Kidney glomerular epithelial cell (primary cell): Measurements from ENCODE around the gene CITED4.
A peak's percentile ranks its signal among the peaks of the same experiment; 100 is the strongest.

Source experiments
- DNase-seq: peaks from one replicate; lab custom pipeline; 2025; lab: John Stamatoyannopoulos, UW

CITED4 gene

DNA sequence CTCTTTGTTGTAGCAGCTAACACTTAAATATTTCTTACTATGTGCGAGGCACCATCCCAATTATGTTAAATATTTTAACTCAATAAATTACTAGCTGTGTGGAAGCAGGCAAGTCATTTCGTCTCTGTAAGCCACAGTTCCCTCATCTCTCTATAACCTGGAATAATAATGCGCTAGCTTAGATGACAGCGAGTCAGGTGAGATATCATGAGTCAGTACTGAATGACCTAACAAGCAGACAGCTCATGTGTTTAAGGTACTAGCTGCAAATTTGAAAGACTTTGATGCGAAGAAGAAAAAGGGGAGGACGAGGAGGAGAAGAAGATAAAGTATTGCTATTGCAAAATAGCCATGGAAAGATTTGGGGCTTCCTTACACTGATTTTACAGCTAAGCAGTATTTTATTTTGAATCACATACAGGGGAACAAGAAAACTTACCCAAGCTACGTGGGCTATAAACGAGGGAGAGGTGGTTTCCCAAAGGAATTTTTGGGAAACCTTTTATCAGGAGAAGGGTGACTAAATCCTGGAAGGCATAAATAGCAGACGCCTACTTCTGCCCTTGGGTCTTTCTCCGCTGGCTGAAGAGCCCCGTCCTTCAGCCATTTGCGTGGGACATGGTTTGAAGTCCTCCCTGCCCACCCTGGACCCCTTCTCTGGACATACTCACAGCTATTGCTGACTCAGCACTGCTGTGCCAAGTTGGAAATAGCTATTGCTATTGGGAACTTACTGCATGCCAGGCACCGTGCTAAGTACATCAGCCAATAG lies 8.9 kb downstream of the CITED4 start:
- DNase-seq: no peak

DNA sequence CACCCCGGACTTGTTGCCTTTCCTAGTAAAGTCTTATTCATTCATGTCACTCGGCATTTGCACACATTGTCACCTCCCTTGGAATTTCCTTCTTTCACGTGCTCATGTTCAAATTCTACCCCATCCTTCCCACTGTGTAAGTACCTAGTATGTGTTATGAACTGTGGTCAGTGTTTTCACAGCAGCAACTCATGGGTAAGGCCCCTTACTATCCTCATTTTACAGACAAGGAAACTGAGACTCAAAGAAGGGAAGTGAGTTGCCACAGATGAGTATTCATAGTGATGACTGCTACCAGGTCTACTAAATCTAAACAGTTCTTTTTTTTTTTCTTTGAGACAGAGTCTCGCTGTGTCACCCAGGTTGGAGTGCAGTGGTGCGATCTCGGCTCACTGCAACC lies 10.5 kb downstream of the CITED4 start:
- no peak for DNase-seq

DNA sequence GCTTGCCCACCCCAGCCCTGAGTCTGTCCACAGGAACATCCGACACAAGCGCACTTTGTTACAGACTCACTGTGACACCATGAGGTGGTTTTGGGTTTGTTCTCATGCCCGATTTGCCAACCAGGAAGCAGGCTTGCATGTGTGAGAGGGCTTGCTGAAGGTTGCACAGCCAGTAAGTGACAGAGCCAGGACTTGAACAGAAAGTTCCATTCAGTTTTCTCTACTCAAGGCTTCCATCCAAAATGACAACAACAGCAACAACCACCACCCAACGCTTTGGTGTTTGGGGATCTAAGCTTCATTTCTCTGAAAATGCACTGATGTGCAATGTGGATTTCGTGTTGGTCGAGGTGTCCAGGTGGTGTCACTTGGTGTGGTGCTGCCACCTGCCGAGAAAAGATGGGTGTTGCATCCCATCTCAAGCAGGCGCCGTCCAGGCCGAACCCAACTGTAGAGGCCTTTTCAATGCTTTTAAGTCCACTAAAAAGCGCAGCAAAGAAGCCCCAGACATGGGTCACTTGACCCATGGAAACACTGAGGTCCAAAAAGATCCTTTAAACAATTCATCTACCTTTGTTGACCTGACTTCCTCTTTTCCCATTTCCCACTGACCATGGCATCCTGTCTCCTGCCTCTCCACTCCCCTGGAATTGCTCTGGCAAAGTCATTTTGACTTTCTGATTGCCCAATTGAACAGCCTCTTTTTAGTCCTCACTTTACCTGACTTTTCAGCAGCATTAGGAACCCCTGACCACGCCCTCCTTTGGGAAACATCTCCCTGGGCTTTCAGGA lies 12.2 kb downstream of the CITED4 start:
- peak; percentile 54 for DNase-seq

DNA sequence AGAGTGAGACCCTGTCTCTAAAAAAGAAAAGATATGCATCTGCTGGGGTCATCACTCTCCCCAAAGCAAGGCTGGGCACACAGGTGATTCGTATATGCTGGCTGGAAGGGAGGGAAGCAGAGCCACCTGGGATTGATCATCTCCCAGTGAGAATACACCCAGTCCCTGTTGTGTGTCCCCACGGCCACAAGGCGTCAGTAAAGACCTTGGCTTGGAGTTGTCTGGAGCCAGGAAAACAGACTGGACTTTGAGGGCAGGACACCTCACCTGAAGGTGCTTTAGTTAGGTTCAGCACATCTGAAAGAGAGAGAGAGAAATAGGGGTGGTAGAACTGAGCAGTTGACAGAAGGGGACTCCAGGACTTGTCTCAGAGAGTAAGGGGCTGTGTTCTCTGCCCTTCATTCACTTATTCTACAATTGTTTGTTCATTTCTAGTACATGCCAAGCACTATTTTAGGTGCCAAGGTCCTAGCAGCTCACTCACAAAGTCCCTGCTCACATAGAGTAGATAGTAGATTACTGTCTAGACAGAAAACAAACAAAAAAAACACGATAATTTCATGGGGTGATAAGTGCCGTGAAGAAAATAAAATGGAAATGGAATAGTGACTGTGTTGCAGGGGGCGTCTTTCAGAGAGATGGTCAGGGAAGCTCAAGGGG lies 13.5 kb downstream of the CITED4 start:
- DNase-seq: peak; percentile 70

DNA sequence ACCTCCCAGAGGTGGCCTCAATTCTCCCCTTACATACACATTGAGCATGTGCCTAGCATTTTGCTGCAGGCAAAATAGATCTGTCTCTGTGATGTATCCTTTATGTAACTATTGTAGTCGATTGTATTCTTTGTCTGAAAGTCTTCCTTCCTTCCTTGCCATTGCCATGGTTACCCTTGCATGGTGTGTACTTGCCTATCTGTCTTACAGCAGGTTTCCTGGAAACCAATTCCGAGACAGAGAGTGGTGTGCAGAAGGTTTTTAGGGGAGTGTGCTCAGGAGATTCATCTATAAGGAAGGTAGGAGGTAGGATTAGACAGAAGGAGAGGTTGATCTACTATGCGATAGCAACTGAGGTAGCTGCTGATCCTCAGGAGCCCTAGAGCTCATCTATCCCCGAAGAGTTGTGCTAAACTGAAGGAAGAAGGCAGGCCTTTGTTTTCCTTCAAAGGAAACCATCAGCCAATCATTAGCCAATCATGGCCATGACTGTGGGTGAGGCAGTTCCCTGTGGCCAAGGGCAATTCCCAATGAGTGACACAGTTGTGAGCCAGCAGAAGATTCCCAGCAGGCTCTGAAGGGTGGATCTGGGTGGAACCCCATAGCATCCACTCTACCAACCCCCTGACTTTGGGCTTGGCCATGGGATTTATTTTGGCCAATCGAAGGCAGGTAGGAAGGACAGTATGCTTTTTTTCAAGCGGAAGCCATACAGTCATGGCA lies 15.0 kb downstream of the CITED4 start:
- DNase-seq: no peak

DNA sequence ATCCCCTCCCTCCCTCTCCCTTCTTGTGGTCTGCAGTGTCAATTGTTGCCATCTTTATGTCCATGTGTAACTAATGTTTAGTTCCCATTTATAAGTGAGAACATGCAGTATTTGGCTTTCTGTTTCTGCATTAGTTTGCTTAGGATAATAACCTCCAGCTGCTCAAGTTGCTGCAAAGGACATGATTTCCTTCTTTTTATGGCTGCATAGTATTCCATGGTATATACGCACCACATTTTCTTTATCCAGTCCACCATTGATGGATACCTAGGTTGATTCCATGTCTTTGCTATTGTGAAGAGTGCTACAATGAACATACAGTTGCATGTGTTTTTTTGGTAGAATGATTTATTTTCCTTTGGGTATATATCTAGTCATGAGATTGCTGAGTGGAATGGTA lies 16.3 kb downstream of the CITED4 start:
- DNase-seq: no peak

DNA sequence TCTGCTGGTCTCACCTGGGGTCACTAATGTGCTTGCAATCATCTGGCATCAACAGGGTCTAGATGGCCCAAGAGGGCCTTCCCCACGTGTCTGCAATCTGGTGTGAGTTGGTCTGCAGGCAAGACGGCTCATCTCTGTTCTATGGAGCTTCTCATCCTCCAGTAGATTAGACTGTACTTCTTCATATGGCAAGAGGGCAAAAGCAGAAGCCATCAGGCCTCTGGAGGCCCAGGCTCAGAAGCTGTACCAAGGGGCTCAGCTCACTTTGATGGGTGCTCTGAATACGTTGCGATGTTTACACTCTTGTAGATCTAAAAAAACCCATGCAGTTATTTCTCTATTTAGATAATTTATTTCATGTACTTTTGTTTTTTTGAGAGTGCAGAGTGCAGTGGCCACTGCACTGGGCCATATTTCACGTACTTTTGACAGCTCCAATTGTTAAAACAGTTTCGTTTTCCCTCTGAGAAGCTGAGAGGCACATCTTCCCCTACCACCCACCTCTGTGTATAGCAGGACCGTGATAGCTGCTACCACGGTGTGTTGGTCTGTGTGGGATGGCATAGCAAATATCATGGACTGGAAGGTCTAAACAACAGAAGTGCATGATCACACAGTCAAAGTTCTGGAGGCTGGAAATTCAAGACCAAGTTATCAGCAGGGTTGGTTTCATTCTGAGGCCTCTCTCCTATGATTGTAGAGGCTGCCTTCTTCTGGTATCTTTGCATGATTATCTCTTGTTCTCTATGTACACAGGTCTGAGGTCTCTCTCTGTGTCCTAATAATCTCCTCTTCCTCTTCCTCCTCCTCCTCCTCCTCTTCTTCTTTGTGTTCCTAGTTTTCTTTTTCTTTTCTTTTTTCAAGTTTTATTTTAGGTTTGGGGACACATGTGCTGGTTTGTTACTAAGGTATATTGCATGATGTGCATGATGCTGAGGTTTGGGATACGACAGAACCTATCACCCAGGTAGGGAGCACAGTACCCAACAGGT lies 17.0 kb downstream of the CITED4 start:
- DNase-seq: no peak

DNA sequence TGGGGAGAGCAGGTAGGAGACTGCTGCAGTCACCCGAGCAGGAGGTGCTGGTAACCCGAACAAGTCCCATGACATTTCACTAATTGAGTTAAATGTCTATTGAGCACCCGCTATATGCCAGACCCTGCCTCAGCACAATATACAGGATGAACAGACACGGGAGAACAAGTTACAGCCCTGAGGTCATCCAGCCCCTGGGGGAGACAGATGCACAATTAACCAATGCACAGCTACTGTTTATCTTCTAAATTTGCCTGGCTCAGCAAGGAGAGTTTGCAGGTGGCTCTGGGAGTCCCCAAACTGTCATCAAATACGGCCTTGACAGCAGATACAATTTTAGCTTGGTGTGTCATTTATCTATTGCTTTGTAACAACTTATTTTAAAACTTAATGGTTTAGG lies 18.1 kb downstream of the CITED4 start:
- DNase-seq: no peak

DNA sequence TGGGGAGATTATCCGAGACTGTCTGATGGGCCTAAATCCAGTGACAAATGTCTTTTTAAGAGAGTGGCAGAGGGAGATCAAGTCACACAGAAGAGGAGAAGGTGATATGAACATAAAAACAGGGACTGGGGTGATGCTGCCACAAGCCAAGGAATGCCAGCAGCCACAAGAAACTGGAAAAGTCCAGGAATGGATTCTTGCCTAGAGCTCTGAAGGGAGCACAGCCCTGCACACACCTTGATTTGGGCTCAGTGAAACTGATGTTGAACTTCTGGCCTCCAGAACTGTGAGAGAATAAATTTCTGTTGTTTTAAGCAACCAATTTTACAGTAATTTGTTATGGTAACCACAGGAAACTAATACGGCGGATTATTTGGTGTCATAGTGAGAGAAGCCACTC lies 19.5 kb downstream of the CITED4 start:
- DNase-seq: no peak

DNA sequence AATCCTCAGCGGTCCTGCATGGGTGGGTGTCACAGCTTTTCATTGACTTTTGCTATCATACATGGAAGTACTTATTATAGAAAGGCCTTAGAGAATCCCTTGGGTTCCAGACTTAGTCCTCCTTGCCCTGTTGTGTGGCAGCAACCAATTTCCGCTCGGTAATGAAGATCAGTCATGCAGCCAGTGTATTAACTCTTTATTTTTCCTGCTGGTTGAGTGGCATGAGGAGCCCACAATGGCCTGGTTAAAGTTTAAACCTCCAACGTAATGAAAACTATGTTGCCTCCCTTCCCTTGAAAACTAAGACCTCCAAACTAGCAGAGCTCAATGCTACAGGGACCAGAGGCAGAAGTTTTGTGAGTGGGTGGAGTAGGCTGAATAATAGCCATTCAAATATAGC lies 20.0 kb downstream of the CITED4 start:
- peak; percentile 50 for DNase-seq

DNA sequence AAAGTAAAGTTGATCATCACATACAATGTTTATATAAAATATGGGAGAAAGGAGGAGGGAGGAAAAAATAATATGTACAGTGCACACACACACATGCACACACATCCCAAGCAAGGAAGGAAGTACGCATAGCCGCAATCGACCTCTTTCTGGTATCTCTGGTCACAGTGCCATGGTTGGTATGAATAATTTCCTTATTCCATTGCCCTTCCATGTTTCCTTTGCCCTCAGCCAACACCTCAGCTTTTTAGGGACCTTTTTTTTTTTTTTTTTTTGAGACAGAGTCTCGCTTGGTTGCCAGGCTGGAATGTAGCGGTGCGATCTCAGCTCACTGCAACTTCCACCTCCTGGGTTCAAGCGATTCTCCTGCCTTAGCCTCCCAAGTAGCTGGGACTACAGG lies 20.6 kb downstream of the CITED4 start:
- no peak for DNase-seq

DNA sequence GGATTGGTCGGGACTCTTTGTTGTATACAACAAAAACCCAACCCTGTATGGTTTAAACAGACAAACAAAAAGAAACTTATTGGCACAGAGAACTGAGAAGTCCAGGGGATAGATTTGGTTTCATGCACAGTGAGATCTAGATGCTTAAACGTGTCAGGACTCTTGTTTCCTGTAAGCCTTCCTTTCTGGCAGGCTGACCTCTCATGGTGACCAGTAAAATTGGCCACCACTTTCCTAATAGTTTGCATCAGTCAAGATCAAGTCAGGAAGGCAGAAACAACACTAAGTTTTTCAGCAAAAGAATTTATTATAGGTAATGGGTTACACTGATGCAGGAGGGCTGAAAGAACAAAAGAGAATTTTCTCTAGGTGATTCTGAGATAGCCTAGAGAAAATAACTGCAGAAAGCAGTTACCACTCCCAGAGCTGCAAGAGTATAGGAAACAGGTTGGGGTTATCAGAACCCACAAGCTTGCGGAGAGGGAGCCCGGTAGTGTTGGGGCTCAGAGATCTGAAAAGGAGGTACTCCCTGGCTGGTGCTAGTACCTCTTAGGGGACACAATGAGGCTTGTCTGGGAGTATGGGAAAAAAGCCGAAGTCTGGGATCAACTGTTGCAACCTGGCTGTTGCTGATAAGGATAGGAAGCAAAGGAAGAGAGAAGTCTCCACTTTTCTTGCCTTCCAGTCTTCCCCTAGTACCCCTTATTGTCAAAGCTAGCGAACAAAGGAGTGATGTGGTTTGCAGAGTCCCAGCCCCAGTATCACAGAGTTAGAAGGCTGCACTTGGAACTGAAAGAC lies 21.4 kb downstream of the CITED4 start:
- DNase-seq: no peak

DNA sequence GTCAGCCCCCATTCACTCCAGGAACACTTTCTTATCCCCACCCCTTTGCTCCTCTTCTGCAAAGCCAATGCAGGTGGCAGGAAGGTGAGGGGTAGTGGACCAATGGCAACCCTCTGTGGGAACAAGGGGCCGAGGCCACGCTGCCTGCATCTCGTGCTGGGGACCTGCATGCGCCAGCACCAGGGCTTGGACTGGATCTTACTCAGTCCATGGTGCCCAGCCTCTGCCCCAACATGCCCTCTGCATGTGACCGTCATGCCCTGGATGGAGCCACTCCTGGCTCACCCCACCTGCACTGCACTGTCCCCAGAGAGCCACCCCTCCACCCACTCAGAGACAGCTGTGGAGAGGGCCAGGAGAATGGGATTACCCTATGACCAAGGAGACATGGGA lies 22.2 kb downstream of the CITED4 start:
- DNase-seq: no peak

DNA sequence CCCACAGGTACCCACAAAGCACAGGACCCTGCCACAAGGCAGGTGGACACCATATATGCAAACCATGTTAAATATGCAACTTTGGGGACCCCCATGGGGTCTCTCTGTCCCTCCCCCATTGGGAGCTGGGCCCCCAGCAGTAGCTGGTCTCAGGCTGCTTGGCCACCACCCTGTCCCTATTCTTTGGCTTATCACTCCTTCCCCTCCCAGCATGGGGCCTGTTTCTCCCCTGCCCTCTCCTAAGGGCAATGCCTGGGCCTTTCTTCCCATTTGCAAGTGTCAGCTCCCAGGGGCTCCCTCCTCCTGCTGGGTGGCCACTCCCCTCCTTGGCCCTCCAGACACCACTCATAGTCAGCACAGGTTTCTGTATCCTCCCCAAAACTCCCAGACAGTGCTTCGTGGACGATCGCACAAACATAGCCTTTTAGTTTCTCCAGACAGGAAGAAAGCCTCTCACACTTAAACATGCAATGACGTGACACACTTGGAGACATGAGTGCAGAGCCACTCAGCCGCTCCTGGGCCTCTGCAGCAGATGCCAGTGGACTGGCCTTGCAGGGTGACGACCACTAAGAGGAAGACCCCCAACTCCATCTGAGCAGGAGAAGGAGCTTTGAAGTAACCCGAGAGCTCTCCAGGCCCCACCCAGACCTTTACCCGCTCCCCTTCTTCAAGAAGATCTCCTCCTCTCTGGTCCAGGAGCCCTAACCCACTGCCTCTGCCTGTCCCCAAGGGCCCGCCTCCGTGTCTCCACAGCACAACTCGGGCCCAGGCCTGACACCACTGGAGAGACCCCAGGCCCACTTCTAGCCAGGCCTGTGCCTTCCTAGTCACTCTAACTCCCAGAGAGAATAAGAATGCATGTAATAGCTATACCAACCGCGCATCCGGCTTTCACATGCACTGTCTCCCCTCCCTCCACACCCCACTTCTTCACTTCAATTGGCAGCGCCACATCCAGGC lies 22.9 kb downstream of the CITED4 start:
- no peak for DNase-seq

DNA sequence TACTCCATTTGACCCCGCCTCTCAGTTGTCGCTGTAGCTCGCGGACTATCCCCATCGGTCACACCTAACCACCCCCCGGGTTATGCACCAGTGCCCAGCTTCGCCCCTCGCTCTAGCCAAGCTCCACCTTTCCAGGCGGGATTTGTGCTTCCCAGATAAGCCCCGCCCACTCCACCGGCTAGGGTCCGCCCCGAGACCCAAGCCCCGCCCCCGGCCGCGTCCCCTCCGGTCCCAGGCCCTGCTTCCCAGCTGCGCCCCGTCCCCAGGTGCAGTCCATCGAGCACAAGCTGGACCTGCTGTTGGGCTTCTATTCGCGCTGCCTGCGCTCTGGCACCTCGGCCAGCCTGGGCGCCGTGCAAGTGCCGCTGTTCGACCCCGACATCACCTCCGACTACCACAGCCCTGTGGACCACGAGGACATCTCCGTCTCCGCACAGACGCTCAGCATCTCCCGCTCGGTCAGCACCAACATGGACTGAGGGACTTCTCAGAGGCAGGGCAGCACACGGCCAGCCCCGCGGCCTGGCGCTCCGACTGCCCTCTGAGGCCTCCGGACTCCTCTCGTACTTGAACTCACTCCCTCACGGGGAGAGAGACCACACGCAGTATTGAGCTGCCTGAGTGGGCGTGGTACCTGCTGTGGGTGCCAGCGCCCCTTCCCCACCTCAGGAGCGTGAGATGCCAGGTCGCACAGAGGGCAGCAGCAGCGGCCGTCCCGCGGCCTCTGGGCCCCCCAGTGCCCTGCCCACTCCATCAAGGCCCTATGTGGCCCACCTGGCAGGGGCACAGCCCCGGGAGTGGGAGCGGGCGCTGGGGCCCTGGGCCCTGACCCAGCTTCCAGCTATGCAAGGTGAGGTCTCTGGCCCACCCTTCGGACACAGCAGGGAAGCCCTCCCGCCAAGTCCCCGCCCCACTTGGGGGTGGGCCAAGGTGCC lies 23.9 kb downstream of the CITED4 start:
- DNase-seq: no peak

DNA sequence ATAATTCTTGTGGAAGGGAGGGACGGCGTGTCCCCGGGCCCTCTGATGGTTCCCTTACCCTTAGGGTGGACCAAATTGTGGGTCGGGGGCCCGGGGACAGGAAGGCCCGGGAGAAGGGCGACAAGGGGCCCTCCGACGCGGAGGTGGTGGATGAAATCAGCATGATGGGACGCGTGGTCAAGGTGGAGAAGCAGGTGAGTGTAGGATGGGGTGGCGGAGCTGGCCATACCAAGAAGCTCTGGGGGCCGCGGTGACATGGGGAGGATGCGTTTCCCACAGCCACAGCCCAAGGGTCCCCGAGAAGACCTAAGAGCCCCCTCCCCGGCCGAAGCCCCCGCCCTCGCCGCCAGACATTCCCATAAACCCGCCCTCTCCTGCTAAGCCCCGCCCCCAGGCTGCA lies 24.6 kb downstream of the CITED4 start:
- no peak for DNase-seq

DNA sequence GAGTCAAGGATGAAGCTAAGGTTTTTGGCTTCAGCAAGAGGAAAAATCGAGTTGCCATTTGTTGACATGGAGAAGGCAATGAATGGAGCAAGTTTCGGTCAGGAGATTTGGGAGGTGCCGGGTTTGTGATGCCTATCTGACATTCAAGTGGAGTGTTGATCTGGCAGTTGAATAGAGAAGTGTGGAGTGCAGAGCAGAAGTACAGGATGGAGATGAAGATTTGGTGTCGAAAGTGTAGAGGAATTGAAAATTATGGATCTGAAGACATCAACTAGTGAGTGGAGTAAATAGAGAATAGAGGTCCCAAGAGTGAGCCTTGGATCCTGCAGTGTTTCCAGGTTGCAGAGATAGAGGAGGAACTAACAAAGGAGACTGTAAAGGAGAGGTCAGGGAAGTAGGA lies 25.9 kb downstream of the CITED4 start:
- DNase-seq: no peak

DNA sequence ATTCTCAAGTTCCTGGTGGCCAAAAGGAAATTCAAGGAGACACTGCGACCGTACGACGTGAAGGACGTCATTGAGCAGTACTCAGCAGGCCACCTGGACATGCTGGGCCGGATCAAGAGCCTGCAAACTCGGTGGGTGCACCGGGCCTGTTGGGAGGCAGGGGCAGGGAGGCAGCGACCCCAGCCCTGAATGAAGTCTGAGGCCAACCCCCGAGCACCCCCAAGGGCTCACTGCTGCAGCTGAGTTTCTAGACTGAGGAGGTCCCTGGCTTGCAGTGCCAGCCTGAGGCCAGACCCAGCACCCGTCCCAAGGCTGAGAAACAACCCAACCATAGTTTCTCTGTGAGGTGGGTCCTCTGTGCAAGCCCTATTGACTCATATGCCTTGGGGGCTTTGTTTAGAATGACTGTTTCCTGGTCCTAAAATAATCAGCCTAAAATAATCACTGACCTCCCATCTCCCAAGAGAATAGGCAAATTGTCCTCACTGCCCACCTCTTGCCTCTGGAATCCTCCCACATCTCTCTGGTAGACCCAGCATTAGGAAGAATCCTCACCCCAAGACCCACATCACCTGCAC lies 27.1 kb downstream of the CITED4 start:
- DNase-seq: no peak
